ENCODE data around the gene CACYBP. TPM values are rescaled to one million over a fixed set of nuclear protein-coding genes. Genes with fewer than 3 reads are reported as not detected.

CACYBP gene
- total RNA-seq, 3 donors from 2014 or later, result 68.2 to 129 (median 72.8) TPM

DNA sequence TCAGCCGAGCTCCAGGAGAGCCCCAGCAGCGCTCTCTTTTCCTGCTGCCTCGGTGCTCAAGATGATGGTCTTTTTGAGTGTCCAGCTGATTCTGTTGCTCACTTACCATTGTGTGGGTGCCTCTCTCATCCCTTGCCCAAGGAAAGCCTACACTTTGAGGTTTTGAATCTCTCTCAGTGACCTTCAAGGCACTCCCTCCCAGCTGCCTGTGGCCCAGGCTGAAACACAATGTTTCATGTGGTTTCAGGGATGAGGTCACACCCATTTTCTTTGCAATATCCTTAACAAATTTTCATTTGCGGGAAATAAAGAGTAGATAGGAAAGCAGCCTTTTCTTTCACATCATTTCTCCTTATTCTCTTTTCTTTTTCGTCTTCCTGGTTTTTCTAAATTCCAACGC, 36.1 kb downstream of the CACYBP start:
- no peak overlapping the region for H3K27ac ChIP-seq
- no peak overlapping the region for H3K4me3 ChIP-seq
- no peaks in the 10 kb centered on the region for H3K27me3 ChIP-seq
- no peaks in the 10 kb centered on the region for H3K36me3 ChIP-seq
- no peak for DNase-seq (ENCODE audit: low spot score in 2 of 2)
- intact Hi-C loops (cut with DNase I; ENCODE audit: low total_unique reads), result no loop called here
- no peak for TF ChIP-seq POLR2AphosphoS5 (IDR thresholded peaks at IDR 0.05)
- TF ChIP-seq POLR2A (IDR thresholded peaks at IDR 0.05), result no peak
- TF ChIP-seq, protein P1, sequence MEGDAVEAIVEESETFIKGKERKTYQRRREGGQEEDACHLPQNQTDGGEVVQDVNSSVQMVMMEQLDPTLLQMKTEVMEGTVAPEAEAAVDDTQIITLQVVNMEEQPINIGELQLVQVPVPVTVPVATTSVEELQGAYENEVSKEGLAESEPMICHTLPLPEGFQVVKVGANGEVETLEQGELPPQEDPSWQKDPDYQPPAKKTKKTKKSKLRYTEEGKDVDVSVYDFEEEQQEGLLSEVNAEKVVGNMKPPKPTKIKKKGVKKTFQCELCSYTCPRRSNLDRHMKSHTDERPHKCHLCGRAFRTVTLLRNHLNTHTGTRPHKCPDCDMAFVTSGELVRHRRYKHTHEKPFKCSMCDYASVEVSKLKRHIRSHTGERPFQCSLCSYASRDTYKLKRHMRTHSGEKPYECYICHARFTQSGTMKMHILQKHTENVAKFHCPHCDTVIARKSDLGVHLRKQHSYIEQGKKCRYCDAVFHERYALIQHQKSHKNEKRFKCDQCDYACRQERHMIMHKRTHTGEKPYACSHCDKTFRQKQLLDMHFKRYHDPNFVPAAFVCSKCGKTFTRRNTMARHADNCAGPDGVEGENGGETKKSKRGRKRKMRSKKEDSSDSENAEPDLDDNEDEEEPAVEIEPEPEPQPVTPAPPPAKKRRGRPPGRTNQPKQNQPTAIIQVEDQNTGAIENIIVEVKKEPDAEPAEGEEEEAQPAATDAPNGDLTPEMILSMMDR (IDR thresholded peaks at IDR 0.05), result no peak
- no peaks in the 10 kb centered on the region for H3K4me1 ChIP-seq
- H3K9me3 ChIP-seq, result no peaks in the 10 kb centered on the region

DNA sequence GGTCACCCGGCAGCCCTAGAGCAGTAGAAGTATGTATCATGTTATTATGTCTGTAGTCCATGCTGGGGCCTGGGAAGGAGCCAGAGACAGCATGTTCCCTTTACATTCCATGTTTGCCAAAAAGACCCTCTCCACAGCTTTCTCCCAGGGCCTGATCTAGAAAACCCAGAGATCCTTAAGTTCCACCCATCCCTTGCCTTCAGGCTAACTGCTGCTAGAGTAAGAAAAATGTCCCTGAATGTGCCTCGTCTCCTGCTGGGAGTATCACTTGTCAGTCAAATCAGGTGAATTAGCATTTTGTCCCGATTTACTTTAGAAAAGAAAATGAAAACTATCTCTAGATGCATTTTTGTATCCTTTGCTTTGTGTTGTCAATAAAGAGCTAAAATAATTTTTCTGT, 36.7 kb downstream of the CACYBP start:
- no peak for DNase-seq (ENCODE audit: low spot score in 2 of 2)
- intact Hi-C loops (cut with DNase I; ENCODE audit: low total_unique reads), result no loop called here
- H3K36me3 ChIP-seq, result no peaks in the 10 kb centered on the region
- H3K27me3 ChIP-seq, result no peaks in the 10 kb centered on the region
- no peak for TF ChIP-seq POLR2A (IDR thresholded peaks at IDR 0.05)
- no peak for TF ChIP-seq POLR2AphosphoS5 (IDR thresholded peaks at IDR 0.05)
- TF ChIP-seq, protein P1 (IDR thresholded peaks at IDR 0.05), result no peak
- no peaks in the 10 kb centered on the region for H3K4me1 ChIP-seq
- H3K27ac ChIP-seq, result no peak overlapping the region
- no peaks in the 10 kb centered on the region for H3K9me3 ChIP-seq
- H3K4me3 ChIP-seq, result no peak overlapping the region

DNA sequence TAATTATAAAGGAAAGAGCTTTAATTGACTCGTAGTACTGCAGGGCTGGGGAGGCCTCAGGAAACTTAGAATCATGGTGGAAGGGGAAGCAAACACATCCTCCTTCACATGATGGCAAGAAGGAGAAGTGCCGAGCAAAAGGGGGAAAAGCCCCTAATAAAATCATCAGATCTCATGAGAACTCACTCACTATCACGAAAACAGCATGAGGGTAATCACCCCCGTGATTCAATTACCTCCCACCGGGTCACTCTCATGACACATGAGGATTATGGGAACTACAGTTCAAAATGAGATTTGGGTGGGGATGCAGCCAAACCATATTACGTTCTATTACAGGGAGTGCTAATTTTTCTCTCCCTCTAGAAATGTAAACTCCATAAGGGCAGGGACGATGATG, 37.7 kb downstream of the CACYBP start:
- H3K4me1 ChIP-seq, result no peaks in the 10 kb centered on the region
- TF ChIP-seq POLR2A (IDR thresholded peaks at IDR 0.05), result no peak
- no peak for TF ChIP-seq POLR2AphosphoS5 (IDR thresholded peaks at IDR 0.05)
- TF ChIP-seq, protein P1 (IDR thresholded peaks at IDR 0.05), result no peak
- no peak overlapping the region for H3K27ac ChIP-seq
- H3K27me3 ChIP-seq, result no peaks in the 10 kb centered on the region
- DNase-seq (ENCODE audit: low spot score in 2 of 2), result no peak
- intact Hi-C loops (cut with DNase I; ENCODE audit: low total_unique reads), result no loop called here
- H3K36me3 ChIP-seq, result no peaks in the 10 kb centered on the region
- H3K9me3 ChIP-seq, result no peaks in the 10 kb centered on the region
- H3K4me3 ChIP-seq, result no peak overlapping the region

DNA sequence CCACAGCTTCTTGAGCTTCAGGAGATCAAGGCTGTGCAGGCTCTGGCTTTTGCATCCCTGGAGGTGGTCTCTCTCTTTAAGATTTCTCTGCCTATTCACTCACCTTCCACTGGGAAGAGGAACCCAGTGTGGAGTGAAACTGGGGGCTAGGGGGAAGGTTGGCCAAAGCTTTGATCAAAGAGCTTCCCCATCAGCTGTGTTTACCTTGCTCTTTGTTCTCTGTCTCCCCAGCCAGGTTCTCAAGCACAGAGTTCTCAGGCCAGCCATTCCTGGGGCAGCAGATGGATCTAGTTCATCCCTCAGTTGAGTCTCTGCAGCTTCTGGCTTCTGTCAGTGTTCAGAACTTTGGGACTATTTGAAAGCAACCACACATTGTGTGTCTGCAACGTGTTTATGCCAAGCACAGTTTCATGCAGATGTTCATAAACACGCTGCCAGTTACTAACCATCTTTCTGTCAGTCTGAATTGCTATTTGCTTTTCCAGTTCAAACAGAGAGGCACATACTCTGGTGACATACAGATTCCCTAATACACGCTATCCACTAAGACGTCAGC, 40.7 kb downstream of the CACYBP start:
- H3K36me3 ChIP-seq, result no peaks in the 10 kb centered on the region
- no peak overlapping the region for H3K27ac ChIP-seq
- no peaks in the 10 kb centered on the region for H3K4me1 ChIP-seq
- no peak overlapping the region for H3K4me3 ChIP-seq
- DNase-seq (ENCODE audit: low spot score in 2 of 2), result no peak
- no peaks in the 10 kb centered on the region for H3K9me3 ChIP-seq
- intact Hi-C loops (cut with DNase I; ENCODE audit: low total_unique reads), result no loop called here
- H3K27me3 ChIP-seq, result no peaks in the 10 kb centered on the region
- no peak for TF ChIP-seq POLR2AphosphoS5 (IDR thresholded peaks at IDR 0.05)
- TF ChIP-seq, protein P1 (IDR thresholded peaks at IDR 0.05), result no peak
- no peak for TF ChIP-seq POLR2A (IDR thresholded peaks at IDR 0.05)

DNA sequence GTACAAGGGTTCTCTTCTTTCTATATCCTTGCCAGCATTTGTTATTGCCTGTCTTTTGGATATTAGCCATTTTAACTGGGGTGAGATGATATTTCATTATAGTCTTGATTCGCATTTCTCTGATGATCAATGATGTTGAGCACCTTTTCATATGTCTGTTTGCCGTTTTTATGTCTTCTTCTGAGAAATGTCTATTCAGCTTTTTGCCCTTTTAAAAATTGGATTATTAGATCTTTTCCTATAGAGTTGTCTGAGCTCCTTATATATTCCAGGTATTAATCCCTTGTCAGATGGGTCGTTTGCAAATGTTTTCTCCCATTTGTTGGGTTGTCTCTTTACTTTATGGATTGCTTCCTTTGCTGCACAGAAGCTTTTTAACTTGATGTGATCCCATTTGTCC, 42.9 kb downstream of the CACYBP start:
- DNase-seq (ENCODE audit: low spot score in 2 of 2), result no peak
- Histone ChIP-seq H3K36me3 (no peaks in the 10 kb centered on the region), H3K27ac (no peak overlapping the region), H3K4me3 (no peak overlapping the region), H3K27me3 (no peaks in the 10 kb centered on the region), H3K9me3 (no peaks in the 10 kb centered on the region), H3K4me1 (no peaks in the 10 kb centered on the region)
- TF ChIP-seq POLR2A (IDR thresholded peaks at IDR 0.05) (no peak), POLR2AphosphoS5 (IDR thresholded peaks at IDR 0.05) (no peak)
- TF ChIP-seq, protein P1 (IDR thresholded peaks at IDR 0.05), result no peak
- intact Hi-C loops (cut with DNase I; ENCODE audit: low total_unique reads), result no loop called here
